ENCODE measurements around the gene DPH5.

DNA sequence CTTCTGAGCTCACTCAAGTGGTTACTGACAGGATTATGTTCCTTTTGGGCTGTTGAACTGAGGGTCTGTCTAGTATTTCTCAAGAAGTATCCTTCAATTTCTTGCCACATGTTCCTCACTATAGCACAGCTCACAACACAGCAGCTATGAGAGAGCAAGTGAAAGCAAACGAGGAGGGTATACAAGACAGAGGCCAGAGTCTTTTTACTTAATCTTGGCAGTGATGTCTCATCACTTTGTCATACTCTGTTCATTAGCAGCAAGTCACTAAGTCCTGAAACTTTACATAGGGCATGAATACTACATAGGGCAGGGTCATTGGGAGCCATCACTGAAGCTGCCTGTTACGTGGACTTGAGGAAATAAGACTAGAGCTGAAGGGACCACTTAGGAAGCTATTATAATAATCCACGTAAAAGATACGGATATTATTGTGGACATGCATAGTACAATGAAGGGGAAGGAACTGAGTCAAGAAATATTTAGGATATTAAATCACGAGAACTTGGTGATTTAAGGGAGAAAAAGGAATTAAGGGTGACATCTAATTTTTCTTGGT, 66.0 kb downstream of the DPH5 start:
- TF ChIP-seq POLR2A (IDR thresholded peaks at IDR 0.05; ENCODE audit: low read length): no peak
- TF ChIP-seq GATA1 (IDR thresholded peaks at IDR 0.05; ENCODE audit: low read depth, low read length): no peak
